ENCODE results near the gene CPNE4. TPM values are rescaled to one million over a fixed set of nuclear protein-coding genes. Genes with fewer than 3 reads are reported as not detected.

Gene CPNE4
- total RNA-seq, 1 experiment from 2014 or later, result 1.9 TPM

DNA sequence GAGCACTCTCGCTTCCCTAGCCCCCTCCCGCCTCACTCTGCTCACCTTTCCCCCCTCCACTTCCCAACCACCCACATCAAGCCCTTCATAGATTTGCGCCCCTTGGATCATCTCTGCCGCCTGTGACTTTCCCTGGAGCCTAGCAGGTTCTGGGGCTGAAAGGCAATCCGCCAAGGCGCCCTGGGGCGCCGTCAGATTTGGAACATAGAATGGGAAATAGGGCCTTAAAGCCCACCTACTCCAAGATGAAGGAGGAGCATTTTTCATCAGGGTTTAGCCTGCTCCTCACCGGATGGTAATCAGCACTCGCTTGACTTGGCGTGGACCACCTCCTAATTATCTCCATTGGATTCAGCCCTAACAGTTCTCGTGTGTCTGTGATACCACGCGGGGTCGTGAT lies 1.3 kb downstream of the CPNE4 start:
- H3K27me3 Mint-ChIP-seq (ENCODE audit: low read depth), result peaks cover 52% of the 10 kb centered on the region
- WGBS (ENCODE audit: extremely low coverage, insufficient read length, low lambda C conversion rate), result no CpG with 5 or more reads among the region's 15 CpGs
- Histone ChIP-seq H3K27me3 (ENCODE audit: insufficient read depth, low read length) (no peaks in the 10 kb centered on the region; the same call in 1 of the 2 replicates), H3K23ac (ENCODE audit: insufficient read length, low read depth, low read length) (no peak overlapping the region), H3K23me2 (ENCODE audit: insufficient read length, low read depth, low read length, poor library complexity, severe bottlenecking) (peaks cover 15% of the 10 kb centered on the region), H2BK5ac (ENCODE audit: insufficient read length, low read length) (no peak overlapping the region), H3K4me1 (ENCODE audit: insufficient read depth, low read length) (no peaks in the 10 kb centered on the region), H2BK15ac (ENCODE audit: low read depth, low read length) (no peak overlapping the region), H2BK20ac (ENCODE audit: low read depth, low read length, poor library complexity, severe bottlenecking) (no peak overlapping the region), H3K9ac (ENCODE audit: extremely low read depth, insufficient read length, low read length) (no peak overlapping the region), H4K20me1 (ENCODE audit: control insufficient read depth, insufficient read depth, insufficient read length) (no peaks in the 10 kb centered on the region), H3K4me2 (ENCODE audit: insufficient read depth, insufficient read length, low read length) (peak overlapping the region; percentile 97), H2AFZ (ENCODE audit: low read length) (no peak overlapping the region), H3K18ac (ENCODE audit: insufficient read length, low read depth, low read length) (no peak overlapping the region), H3K79me2 (ENCODE audit: insufficient read depth, low read length) (no peaks in the 10 kb centered on the region), H3K4ac (ENCODE audit: low read depth, low read length) (no peak overlapping the region), H2AK5ac (ENCODE audit: insufficient read length, low read length) (no peak overlapping the region), H2BK120ac (ENCODE audit: low read depth, low read length, poor library complexity, severe bottlenecking) (no peak overlapping the region), H3T11ph (ENCODE audit: low read length) (no peak overlapping the region), H3K27ac (ENCODE audit: insufficient read length, low read depth, low read length) (no peak overlapping the region), H4K8ac (replicated peaks; ENCODE audit: insufficient read length, low read depth, low read length) (no peak overlapping the region), H3K56ac (ENCODE audit: insufficient read length, low read depth, low read length) (no peak overlapping the region), H4K91ac (ENCODE audit: insufficient read length, low read depth, low read length) (no peak overlapping the region), H3K79me1 (ENCODE audit: insufficient read depth, low read depth, low read length, poor library complexity, severe bottlenecking) (no peaks in the 10 kb centered on the region), H3K9me3 (ENCODE audit: control insufficient read depth, low read depth, low read length) (no peaks in the 10 kb centered on the region), H3K14ac (ENCODE audit: insufficient read depth, low read length) (no peak overlapping the region), H2BK12ac (ENCODE audit: insufficient read length, low read depth, low read length) (no peak overlapping the region), H4K5ac (ENCODE audit: insufficient read length, low read depth, low read length) (no peak overlapping the region)
- TF ChIP-seq, protein P1, sequence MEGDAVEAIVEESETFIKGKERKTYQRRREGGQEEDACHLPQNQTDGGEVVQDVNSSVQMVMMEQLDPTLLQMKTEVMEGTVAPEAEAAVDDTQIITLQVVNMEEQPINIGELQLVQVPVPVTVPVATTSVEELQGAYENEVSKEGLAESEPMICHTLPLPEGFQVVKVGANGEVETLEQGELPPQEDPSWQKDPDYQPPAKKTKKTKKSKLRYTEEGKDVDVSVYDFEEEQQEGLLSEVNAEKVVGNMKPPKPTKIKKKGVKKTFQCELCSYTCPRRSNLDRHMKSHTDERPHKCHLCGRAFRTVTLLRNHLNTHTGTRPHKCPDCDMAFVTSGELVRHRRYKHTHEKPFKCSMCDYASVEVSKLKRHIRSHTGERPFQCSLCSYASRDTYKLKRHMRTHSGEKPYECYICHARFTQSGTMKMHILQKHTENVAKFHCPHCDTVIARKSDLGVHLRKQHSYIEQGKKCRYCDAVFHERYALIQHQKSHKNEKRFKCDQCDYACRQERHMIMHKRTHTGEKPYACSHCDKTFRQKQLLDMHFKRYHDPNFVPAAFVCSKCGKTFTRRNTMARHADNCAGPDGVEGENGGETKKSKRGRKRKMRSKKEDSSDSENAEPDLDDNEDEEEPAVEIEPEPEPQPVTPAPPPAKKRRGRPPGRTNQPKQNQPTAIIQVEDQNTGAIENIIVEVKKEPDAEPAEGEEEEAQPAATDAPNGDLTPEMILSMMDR (conservative IDR thresholded peaks at IDR 0.05), result no peak
- no peaks in the 10 kb centered on the region for H3K36me3 Mint-ChIP-seq (ENCODE audit: insufficient read depth in 1 of 3, low read depth in 3 of 3)
- H3K9me3 Mint-ChIP-seq, result no peaks in the 10 kb centered on the region
- peaks cover 19 to 27% of the 10 kb centered on the region in 2 experiments for H3K4me1 Mint-ChIP-seq
- H3K27ac Mint-ChIP-seq, result no peak overlapping the region
- peak overlapping the region; percentile 87 to 95 for H3K4me3 Mint-ChIP-seq
- DNase-seq, result no peak
